CMK (cell line): ENCODE results near the gene CHRNB1.
"Not testable (repeated sequence)": the region's sequence is repeated elsewhere in the genome, so short reads cannot be mapped to it uniquely, and the experiment has no call there.

Source experiments
- DNase-seq: peaks from one replicate; pipeline ENCODE4 v3.0.0-alpha.2; 2010; ENCODE audit warnings: low read depth

Gene CHRNB1

GRCh38 chr17:7468290-7468689 lies 23.4 kb downstream of the CHRNB1 start:
- no peak for DNase-seq

- DNase-seq, result no peak
Observed at GRCh38 chr17:7468804-7469389, 24.0 kb downstream of the CHRNB1 start.

DNA sequence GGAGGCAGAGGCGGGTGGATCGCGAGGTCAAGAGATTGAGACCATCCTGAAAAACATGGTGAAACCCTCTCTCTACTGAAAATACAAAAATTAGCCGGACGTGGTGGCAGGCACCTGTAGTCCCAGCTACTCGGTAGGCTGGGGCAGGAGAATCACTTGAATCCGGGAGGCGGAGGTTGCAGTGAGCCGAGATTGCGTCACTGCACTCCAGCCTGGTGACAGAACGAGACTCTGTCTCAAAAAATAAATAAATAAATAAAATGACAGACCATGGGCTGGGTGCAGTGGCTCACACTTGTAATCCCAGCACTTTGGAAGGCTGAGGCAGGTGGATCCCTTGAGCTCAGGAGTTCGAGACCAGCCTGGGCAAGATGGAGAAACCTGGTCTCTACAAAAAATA lies 25.0 kb downstream of the CHRNB1 start:
- DNase-seq, result not testable (repeated sequence)

- DNase-seq, result not testable (repeated sequence)
Observed at GRCh38 chr17:7470457-7470973, 25.7 kb downstream of the CHRNB1 start.

GRCh38 chr17:7471729-7472128 lies 26.9 kb downstream of the CHRNB1 start:
- no peak for DNase-seq

DNA sequence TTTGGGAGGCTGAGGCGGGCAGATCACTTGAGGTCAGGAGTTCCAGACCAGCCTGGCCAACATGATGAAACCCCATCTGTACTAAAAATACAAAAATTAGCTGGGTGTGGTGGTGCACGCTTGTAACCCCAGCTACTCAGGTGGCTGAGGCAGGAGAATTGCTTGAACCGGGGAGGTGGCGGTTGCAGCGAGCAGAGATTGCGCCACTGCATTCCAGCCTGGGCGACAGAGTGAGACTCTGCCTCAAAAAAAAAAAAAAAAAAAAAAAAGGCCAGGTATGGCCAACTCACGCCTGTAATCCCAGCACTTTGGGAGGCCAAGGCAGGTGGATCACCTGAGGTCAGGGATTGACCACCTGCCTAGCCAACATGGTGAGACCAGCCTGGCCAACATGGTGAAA lies 29.9 kb downstream of the CHRNB1 start:
- DNase-seq, result not testable (repeated sequence)

DNA sequence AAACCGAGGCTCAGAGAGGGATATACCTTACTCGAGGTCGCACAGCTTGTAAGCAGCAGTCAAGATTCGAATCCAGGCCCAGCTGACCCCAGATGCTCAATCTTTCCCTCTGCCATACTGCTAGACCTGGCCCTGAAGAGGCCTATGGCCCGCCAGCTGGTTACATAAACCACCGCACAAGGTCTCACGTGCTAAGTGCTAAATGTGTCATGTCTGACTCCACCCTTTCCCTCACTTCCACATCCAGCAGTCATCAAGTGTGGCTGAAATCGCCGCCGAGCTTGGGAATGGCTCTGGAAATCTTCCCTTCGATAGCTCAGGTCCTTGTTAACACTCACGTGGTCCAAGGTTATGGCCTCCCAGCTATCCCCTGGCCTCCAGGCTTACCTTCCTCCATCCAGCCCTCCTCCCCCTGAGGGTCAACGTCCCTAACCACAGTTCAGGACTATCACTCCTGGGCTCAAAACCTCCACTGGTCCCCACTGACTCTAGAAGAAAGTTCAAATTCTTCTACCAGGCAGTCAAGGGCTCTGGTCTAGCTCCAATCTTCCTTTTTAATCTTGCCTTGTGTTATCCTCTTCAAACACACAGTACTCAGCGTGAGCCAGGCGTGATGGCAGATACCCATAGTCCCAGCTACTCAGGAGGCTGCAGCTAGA lies 31.0 kb downstream of the CHRNB1 start:
- DNase-seq, result no peak

DNA sequence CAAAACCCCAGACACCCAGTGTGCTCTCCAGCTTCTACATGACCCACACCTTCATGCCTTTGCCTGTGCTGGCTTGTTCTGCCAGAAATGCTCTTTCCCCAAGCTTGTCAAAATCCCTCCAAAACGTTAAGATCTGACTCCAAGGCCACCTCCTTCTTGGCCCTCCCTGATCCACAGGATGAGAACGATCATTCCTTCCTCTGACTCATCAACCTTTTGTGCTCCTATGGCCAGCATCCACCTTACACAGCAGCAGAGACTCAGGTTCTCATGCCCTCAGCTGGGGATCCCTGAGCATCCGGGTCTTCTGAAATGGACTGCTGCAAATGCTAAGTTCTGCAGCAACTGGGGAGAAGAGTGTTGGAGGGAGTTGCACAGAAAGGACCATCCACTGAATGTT lies 31.6 kb downstream of the CHRNB1 start:
- DNase-seq, result no peak

DNA sequence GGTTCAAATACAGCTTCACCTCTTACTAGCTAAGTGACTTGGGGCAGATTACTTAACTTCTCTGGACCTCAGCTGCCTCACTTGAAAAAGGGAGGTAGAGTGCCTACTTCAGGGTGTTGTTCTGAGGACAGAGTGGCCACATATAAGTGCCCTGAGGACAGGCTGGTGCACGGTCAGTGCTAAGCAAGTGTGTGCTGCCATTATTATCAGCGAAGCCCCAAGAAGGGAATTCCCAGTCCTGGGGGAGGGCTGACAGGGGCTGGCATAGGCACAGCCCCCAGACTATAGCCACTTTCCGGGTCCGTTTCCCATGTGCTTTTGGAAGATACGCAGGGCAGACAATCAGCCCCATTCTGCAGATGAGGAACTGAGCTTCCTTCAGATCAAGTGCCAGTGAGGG lies 32.1 kb downstream of the CHRNB1 start:
- DNase-seq, result no peak

- no peak for DNase-seq
Observed at GRCh38 chr17:7477392-7478275, 32.8 kb downstream of the CHRNB1 start.

- DNase-seq, result no peak
Observed at GRCh38 chr17:7478276-7479212, 33.7 kb downstream of the CHRNB1 start.

DNA sequence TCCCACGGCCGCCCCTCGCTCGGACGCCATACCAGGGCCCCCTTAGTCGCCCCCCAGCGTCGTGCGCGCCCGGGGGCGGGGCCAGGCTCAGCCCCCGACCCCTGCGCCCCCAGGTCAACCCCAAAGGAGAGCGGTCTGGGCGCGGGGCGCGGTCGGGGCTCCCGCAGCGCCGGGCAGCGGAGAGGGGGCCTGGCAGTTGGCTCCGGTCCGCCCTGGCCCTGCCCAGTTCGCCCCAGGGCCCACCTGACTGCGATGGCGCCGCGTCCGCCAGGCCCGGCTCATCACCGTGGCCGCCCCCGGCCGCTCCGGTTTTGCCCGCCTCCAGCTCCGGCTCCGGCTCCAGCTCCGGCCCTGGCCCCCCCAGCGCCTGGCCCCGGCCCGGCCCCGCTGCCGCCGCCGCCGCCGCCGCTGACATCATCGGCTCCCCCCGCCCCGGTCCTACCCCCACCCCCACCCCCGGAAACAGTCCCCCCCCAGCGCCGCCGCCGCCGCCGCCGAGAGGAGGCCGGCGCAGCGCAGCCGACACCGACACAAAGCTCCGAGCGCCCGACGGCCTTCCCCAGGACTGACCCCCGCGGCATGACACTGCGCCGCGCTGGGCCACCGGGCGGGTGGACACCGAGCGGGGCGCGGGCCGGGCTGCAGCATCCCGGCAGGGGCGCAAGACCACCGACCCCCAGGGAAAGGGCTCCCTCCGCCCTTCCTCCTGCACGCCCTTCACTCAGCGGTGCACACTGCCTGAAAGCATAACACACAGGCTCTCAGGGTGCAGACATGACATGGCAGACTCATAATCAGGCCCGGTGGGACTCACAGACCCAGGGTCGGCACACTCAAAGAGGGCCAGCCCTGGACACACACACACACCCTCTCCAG lies 34.6 kb downstream of the CHRNB1 start, which contains the start of gene ZBTB4:
Gene ZBTB4, minus strand, starts transcription at position 419 of the 876 bp plus-strand sequence. CDS start 12,830 bp downstream, outside the sequence.
- DNase-seq, result no peak

DNA sequence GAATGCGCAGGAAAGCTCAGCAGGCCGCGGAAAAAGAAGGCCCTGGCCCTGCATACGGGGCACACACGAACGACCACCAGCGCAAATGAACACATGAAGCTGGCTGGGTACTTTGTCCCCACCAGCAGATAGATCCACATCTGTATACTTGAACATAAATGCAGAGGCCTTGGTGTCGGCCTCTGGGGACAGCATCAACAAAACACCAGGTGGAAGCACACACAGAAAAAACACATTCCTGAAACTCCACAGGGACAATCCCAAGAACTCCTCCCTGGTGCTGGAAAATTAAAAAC lies 35.2 kb downstream of the CHRNB1 start:
- DNase-seq, result no peak

GRCh38 chr17:7481275-7481674 lies 36.4 kb downstream of the CHRNB1 start, which contains the start of gene SLC35G6:
TSS of gene SLC35G6 (plus strand) at chr17:7481446. CDS start at chr17:7481517, 71 bp downstream.
- not testable (repeated sequence) for DNase-seq

- not testable (repeated sequence) for DNase-seq
Observed at GRCh38 chr17:7481842-7482741, 37.2 kb downstream of the CHRNB1 start.

DNA sequence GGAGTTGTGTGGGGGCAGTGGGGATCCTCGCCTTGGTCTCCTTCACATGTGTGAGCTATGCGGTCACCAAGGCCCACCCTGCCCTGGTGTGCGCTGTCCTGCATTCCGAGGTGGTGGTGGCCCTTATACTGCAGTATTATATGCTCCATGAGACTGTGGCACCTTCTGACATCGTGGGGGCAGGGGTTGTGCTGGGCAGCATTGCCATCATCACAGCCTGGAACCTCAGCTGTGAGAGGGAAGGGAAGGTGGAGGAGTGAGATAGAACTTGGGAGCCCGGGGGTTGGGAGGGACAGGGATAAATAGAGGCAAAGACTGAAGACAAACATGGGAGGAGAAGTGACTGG lies 37.9 kb downstream of the CHRNB1 start:
- not testable (repeated sequence) for DNase-seq

DNA sequence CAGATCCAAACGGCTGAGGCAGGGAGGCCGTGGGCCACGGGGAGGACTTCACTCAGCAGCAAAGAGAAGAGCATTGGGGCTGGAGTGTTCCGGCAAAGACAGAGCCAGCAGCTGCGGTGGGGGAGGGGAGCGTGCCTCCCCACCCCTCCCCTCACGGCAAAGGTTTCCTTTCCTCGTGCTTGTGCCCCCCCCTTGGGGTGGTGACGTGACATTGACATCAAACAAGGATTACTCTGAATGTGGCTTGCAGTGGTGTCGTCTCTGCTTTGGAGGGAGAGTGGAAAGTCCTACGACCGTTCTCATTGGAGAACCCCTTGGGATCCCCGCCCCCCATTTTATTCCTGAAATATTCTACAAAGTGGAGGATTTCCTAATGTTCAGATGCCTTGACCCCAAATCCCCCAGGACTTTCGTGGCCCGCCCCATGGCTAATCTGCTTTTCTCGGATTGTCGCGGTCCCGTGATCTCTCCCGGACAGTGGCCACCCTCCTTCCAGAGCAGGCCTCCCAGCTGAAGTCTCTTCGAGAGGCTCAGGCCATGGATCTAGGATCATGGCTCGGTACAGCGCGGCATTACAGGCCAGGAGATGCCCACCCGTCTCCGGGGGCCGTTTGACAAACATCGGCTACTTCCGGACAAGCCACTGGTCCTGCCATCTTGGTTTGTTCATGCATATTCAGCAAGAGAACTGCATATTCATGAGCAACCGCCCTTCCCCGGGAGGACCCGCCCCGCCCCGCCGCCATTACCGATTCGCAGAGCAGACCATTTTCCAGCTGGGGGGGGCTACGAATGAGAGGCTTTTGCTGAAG lies 38.6 kb downstream of the CHRNB1 start:
- DNase-seq, result peak; percentile 73

- peak; percentile 81 for DNase-seq
Observed at GRCh38 chr17:7484067-7484918, 39.4 kb downstream of the CHRNB1 start, which contains the start of gene POLR2A. TSS of gene POLR2A (plus strand) at chr17:7484366.
